A673 (cell line): ENCODE measurements around the gene CDK7. TPM values are rescaled to one million over a fixed set of nuclear protein-coding genes. Genes with fewer than 3 reads are reported as not detected.

Experiments
- BruUV-seq: library from RNA; stranded (reverse); fragments of 400-500 nt; replicated peaks from 2 replicates; lab custom pipeline; 2021; lab: Mats Ljungman, UMichigan
- CTCF ChIA-PET: fragments of 300-600 bp; sonication (Branson Sonifier 250); formaldehyde crosslinking; loops from one replicate; lab custom pipeline; 2022; ENCODE audit warnings: antibody characterized with exemption; lab: Charles Lee
- POLR2A ChIA-PET: fragments of 300-600 bp; sonication (Branson Sonifier 250); formaldehyde crosslinking; loops from one replicate; lab custom pipeline; 2022; ENCODE audit warnings: antibody characterized with exemption; ENCODE audit not compliant: low non-redundant PET; lab: Charles Lee
- DNase-seq: peaks from one replicate; pipeline ENCODE4 v3.0.0-alpha.2; 2015; ENCODE audit warnings: low spot score
- H3K27ac ChIP-seq: fragments of 200-600 bp; sonication (generic); 2 replicates; pipeline ENCODE4 v1.5.1; 2016; ENCODE audit warnings: mixed run types, low read depth, mild to moderate bottlenecking, mixed read lengths, antibody characterized with exemption, low read length; ENCODE audit not compliant: poor library complexity, severe bottlenecking
- H3K27me3 ChIP-seq: fragments of 200-600 bp; sonication (generic); replicated peaks from 2 replicates; pipeline ENCODE4 v1.6.1; 2017; ENCODE audit warnings: mixed run types, low read depth, mild to moderate bottlenecking, mixed read lengths, antibody characterized with exemption, low read length; ENCODE audit not compliant: insufficient read depth, poor library complexity
- H3K36me3 ChIP-seq: fragments of 200-600 bp; sonication (generic); 2 replicates; pipeline ENCODE4 v1.6.1; 2016; ENCODE audit warnings: mixed run types, mild to moderate bottlenecking, mixed read lengths, antibody characterized with exemption, low read length; ENCODE audit not compliant: insufficient read depth, poor library complexity, severe bottlenecking
- H3K4me1 ChIP-seq: fragments of 200-600 bp; sonication (generic); 2 replicates; pipeline ENCODE4 v1.6.1; 2017; ENCODE audit warnings: mixed run types, mild to moderate bottlenecking, mixed read lengths, antibody characterized with exemption, low read length; ENCODE audit not compliant: insufficient read depth, poor library complexity, severe bottlenecking
- H3K4me3 ChIP-seq: fragments of 200-600 bp; sonication (generic); 2 replicates; pipeline ENCODE4 v1.5.1; 2016; ENCODE audit warnings: low read depth, mixed run types, mild to moderate bottlenecking, mixed read lengths, low read length; ENCODE audit not compliant: poor library complexity, severe bottlenecking
- H3K9me3 ChIP-seq: fragments of 200-600 bp; sonication (generic); 2 replicates; pipeline ENCODE4 v1.6.1; 2016; ENCODE audit warnings: mixed run types, low read depth, mild to moderate bottlenecking, mixed read lengths, antibody characterized with exemption, low read length; ENCODE audit not compliant: poor library complexity, severe bottlenecking
- CTCF ChIP-seq: fragments of 300-800, 200-600 bp; sonication (generic); conservative IDR thresholded peaks from 2 replicates; pipeline ENCODE4 v1.5.1; 2017; ENCODE audit warnings: low read depth, mild to moderate bottlenecking, antibody characterized with exemption, low read length, moderate library complexity, mixed read lengths
- EZH2 ChIP-seq: fragments of 200-600 bp; sonication (generic); IDR thresholded peaks from 2 replicates; pipeline ENCODE4 v1.6.1; 2017; ENCODE audit warnings: borderline replicate concordance, low read depth, mild to moderate bottlenecking, mixed read lengths, antibody characterized with exemption, low read length; ENCODE audit not compliant: poor library complexity, severe bottlenecking
- intact Hi-C: fragments of 100-400 bp; cut with micrococcal nuclease; formaldehyde crosslinking; loops from one replicate; pipeline ENCODE4 v1.10.0; 2022; ENCODE audit not compliant: unreplicated experiment
- total RNA-seq: library from RNA; stranded (reverse); gene quantifications from 2 replicates; pipeline ENCODE4 v1.2.3, GENCODE V29; 2021

Gene CDK7
- total RNA-seq, 1 experiment from 2014 or later: 35.8 TPM

GRCh38 chr5:69213513-69214215 lies 21.0 kb upstream of the CDK7 start:
- Histone ChIP-seq H3K27ac (no peak overlapping the region), H3K4me3 (no peak overlapping the region), H3K36me3 (peaks cover 22% of the 10 kb centered on the region), H3K4me1 (peaks cover 1% of the 10 kb centered on the region), H3K27me3 (no peaks in the 10 kb centered on the region), H3K9me3 (no peaks in the 10 kb centered on the region)
- ChIA-PET POLR2A (no interaction called here), CTCF (no interaction called here)
- no peak for TF ChIP-seq EZH2
- TF ChIP-seq CTCF: no peak
- intact Hi-C loops: loop anchor here (10.0 kb wide), 1 partner anchor 119 kb away; the partner anchor contains the start of gene SLC30A5
- no peak for DNase-seq
- BruUV-seq: no TSS peak

GRCh38 chr5:69217151-69217511 lies 17.6 kb upstream of the CDK7 start:
- ChIA-PET CTCF (no interaction called here), POLR2A (no interaction called here)
- peak overlapping the region; percentile 70 for H3K27ac ChIP-seq
- no peaks in the 10 kb centered on the region for H3K9me3 ChIP-seq
- H3K4me1 ChIP-seq: peaks cover 6% of the 10 kb centered on the region
- H3K27me3 ChIP-seq: no peaks in the 10 kb centered on the region
- BruUV-seq: TSS peak; percentile 99
- intact Hi-C loops: loop anchor here (10.0 kb wide), 1 partner anchor 122 kb away; the partner anchor contains the start of gene SLC30A5
- no peak for TF ChIP-seq CTCF
- TF ChIP-seq EZH2: no peak
- peak overlapping the region; percentile 76 for H3K4me3 ChIP-seq
- H3K36me3 ChIP-seq: no peaks in the 10 kb centered on the region
- no peak for DNase-seq

GRCh38 chr5:69217548-69218526 lies 16.8 kb upstream of the CDK7 start:
- no peaks in the 10 kb centered on the region for H3K36me3 ChIP-seq
- no peak for TF ChIP-seq EZH2
- no peak for TF ChIP-seq CTCF
- CTCF ChIA-PET: no interaction called here
- peak overlapping the region; percentile 76 for H3K4me3 ChIP-seq
- POLR2A ChIA-PET: no interaction called here
- intact Hi-C loops: loop anchor here (10.0 kb wide), 1 partner anchor 123 kb away; the partner anchor contains the start of gene SLC30A5
- no peaks in the 10 kb centered on the region for H3K27me3 ChIP-seq
- H3K4me1 ChIP-seq: peaks cover 6% of the 10 kb centered on the region
- peak overlapping the region; percentile 70 for H3K27ac ChIP-seq
- no peaks in the 10 kb centered on the region for H3K9me3 ChIP-seq
- DNase-seq: peak; percentile 94
- TSS peak; percentile 63 for BruUV-seq
